GM18951 (cell line): Measurements from ENCODE around the gene PTPRN2.

Source experiments
- POLR2A ChIP-seq: IDR thresholded peaks from 4 replicates; pipeline ENCODE4 v1.6.1; 2011; ENCODE audit warnings: mild to moderate bottlenecking; ENCODE audit not compliant: insufficient read length, insufficient read depth; ENCODE audit errors: extremely low read depth
- in situ Hi-C: fragments of 300-500 bp; cut with MboI; formaldehyde crosslinking; loops from one replicate; pipeline ENCODE4 v1.12.0; 2022; ENCODE audit warnings: low sequenced_read_pairs, mixed read lengths, inconsistent platforms; ENCODE audit not compliant: unreplicated experiment

PTPRN2 gene

GRCh38 chr7:157635148-157635500 is 952.5 kb downstream of the PTPRN2 start:
- TF ChIP-seq POLR2A, result no peak
- in situ Hi-C loops, result no loop called here

DNA sequence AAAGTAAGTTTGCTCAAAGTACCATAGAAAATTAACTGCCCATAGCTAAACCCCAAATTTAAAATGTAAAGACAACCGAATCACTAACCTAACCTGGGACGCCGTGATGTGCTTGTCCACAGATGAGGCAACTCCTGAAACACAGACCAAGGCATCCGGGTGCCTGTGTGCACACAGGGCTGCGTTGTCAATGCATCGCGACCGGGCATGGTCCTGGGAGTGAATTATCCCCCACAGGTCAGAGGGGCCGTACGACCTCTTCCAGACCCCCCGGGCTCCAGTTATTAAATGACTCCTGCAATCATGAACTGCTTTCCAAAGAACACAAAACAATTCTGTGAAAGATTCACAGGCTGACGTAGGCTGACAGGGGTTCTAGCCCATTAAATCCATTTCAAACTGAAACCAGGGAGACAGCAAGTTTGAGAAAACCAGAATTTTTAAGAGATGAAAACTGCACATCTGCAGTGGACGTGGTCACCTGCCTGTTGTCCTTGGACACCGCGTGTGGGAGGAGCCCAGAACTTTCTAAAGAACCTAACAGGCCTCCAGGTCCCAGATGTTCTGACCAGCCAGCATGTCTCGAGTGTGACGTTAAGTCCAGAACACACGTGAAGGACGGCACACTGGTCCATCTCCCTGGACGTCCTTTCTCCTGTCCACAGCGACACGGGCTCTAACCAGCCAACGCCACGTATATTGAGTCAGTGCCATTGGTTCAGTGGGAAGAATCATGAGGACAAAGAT is 953.0 kb downstream of the PTPRN2 start:
- TF ChIP-seq POLR2A, result no peak
- in situ Hi-C loops, result no loop called here

GRCh38 chr7:157633465-157634185 is 954.0 kb downstream of the PTPRN2 start:
- TF ChIP-seq POLR2A, result no peak
- in situ Hi-C loops, result no loop called here

DNA sequence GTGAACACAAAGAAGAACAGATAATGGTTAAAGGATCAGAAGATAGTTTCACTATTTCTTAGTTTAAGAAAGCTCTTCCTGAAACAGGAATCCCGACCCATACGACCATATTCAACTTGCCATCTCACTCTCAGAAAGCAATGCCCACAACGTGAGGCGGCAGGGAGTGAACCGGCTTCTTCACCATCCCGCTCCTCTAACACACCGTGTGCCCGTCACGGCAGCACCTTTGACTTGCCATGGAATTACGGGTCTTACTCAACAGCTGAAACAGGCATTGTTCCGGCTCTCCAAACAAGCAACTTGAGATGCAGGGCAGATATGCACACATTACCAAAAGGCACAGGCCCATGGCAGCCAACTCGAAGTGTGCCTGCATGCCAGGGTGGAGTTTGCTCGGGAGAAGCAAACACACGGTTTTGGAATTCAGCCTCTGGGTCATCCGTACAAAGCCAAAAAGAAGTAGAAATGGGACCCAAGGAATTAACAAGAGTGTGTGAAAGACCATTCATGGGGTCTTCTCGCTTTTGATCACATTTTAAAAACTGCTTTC is 957.2 kb downstream of the PTPRN2 start:
- no peak for TF ChIP-seq POLR2A
- in situ Hi-C loops, result no loop called here

DNA sequence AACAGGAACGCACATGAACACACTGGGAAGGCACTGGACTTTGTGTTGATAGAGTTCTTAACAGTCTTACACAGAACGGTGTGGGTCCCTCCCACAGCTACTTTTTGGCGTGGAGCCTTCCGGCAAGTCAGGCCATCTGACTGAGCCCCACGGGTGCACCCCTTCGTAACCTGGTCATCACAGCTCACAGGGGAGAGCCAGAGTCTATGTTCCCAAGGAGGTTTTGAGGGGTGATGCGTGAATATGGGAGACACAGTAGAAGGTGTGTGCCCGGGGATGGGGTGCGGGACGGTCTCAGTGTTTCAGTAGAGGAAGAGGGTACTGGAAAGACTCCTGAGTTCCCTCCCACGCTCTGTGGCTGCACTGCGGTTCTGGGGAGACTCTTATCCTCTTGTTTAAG is 959.2 kb downstream of the PTPRN2 start:
- in situ Hi-C loops, result no loop called here

DNA sequence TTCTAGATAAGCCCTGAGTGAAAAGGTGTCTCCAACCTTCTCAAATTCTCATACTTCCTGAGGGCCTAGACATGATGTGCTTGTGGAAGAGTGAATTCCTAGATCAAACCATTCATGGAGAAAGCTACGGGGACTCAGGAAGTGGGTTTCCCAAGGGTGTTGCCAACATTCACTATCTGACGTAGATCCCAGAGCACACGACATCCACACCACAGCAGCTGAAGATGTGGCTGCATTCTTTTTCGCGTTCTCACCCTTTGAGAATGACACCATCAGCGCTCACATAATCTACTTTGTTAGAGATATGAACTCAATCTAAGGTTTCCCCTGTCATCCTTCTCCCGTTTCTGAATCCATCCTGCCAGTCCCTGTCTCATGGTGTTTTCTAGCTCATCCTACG is 960.0 kb downstream of the PTPRN2 start:
- in situ Hi-C loops, result no loop called here

More for the DNA sequence above, 959.2 kb downstream of the PTPRN2 start:
- TF ChIP-seq POLR2A, result no peak

GRCh38 chr7:157627033-157627432 is 960.6 kb downstream of the PTPRN2 start:
- no peak for TF ChIP-seq POLR2A
- in situ Hi-C loops, result no loop called here

More for the DNA sequence above, 960.0 kb downstream of the PTPRN2 start:
- TF ChIP-seq POLR2A, result no peak

DNA sequence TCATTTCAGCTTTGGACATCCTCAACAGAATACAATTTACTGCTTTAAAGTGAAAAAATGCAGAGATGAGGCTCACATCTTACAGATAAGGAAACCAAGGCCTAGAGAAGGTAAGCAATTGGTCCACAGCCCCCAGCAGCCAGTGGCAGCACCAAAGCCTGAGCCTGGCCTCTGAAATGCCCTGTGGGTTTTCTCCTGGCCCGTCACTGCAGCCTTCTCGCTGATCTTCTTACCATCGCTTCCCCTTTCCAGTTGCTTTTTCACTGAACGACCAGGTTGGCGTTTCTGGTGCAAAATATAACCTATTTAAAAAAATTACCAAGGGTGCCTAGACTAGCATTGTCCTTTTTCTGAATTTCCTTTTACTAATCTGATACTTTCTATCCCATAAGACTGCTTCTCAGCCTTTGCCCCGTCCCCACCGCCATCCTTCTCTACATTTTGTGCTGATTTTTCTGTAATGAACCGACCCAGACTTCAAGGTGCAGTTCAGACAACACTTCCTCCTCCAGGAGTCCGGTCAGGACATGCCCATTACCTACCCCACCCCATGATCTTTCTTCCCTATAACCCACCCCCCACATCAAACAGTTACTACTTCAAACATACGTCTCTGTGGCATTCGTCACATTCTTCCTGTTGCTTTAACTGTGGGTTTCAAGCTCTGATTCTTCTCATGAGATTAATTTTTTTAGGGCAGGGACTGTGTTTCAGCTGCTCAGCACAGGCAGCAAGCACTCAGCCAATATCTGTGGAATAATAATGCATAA is 961.5 kb downstream of the PTPRN2 start:
- TF ChIP-seq POLR2A, result no peak
- in situ Hi-C loops, result no loop called here

DNA sequence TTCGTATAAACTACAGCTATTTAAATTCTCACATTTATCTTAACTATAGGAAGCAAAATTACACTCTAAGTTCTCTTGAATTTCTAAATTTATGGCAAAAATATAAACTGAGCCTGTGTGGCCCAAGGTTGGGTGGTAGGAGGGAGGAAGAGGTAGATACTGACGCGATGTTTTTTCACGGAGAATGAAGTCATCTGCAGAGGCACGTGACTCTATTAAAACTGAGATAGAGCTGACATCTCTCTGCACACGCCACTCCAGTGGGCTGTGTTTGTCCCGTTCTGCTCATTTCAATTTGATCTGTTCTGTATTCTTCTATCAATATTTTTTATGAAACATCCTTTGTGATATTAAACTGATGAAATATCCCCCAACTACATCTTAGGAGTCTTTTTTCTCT is 964.1 kb downstream of the PTPRN2 start:
- in situ Hi-C loops, result no loop called here

DNA sequence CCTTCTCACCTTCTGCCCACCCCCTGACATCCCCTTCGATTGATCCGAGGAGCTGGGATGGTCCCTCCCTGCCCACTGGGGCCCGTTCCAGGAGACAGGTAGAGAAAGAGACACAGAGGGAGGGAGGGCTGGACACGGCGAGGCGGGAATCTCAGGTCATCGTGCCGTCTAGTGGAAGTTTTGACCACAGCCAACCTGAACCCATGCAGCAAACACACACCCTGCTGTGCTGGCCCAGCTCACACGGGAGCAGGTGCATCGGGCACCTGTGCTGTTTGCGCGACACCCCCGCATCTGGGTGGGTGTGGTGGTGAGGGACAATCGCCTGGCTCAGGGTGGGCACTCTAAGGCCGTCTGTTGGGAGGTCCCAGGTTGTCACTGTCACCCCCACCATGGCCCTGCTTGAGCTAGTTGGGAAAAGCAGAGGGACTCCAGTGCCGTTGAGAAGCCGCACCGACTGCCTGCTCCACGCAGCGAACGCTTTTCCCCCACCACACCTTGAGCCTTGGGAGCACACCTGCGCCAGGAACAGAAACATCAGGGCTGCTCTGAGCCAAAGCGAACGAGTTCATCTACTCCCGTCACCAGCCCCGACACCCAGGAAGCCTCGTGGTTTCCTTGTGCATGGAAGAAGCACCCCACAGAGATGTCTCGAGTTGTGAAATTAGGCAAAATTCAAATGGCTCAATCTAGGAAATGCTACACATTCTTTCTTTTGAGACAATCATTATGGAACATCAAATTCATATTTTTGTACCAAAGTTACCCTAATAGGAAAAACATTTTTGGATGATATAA is 965.0 kb downstream of the PTPRN2 start:
- in situ Hi-C loops, result no loop called here
- no peak for TF ChIP-seq POLR2A

More for the DNA sequence above, 964.1 kb downstream of the PTPRN2 start:
- TF ChIP-seq POLR2A, result no peak

DNA sequence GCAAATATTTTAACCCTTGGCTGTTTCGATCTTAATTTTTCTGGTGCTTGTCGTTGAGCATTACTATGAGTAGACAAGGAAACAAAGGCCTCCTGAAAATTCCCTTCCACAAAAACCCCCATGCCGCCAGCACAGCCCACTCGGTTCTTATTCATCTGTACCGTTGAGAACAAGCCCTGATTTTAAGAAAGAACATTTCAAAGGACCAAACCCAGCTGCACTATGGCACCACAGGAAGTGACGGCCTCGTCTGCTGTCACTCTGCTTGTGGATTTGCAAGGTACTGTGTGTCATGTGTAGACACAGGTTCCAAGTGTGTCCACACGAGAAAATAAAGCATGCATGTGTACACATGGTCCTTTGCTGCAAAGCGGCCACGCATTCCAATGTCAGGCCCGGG is 965.6 kb downstream of the PTPRN2 start:
- in situ Hi-C loops, result no loop called here
- no peak for TF ChIP-seq POLR2A

DNA sequence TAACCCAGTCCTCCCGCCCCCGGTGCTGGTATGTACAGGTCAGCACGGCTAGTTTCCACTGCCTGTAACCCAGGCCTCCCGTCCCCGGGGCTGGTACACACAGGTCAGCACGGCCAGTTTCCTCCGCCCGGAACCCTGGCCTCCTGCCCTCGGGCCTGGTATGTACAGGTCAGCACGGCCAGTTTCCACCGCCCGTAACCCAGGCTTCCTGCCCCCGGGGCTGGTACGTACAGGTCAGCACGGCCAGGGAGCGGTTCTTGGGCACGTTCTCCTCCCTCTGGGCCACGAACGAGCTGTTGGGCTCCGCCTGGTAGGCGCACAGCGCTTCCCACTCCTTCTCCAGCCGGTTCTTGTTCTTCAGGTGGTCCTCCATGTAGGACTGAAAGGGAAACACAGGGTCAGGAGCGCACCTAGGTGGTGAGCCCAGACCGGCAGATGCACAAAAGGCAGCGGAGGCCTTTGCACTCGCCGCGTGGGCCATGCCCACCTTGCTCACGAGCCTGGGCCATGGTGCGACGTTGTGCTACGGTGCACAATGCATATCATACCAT is 966.4 kb downstream of the PTPRN2 start:
- no peak for TF ChIP-seq POLR2A

DNA sequence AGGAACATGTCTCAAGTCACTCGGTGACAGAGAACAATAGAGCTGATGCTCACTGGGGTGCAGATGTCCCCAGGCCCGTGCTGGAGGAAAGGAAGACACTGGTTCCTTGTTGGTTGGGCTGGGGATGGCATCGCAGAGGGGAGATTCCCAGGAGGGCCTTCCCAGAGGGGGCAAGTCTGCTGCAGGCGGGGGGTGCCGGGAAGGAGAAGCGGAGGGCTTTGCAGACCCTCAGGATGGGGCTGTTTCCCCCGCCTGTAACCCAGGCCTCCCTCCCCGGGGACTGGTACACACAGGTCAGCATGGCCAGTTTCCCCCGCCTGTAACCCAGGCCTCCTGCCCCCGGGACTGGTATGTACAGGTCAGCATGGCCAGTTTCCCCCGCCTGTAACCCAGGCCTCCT is 967.0 kb downstream of the PTPRN2 start:
- no peak for TF ChIP-seq POLR2A
- in situ Hi-C loops, result no loop called here

More for the DNA sequence above, 966.4 kb downstream of the PTPRN2 start:
- in situ Hi-C loops, result no loop called here
